B cell (primary cell): ENCODE measurements around the gene TTC19.

Experiments
- EZH2 ChIP-seq: IDR thresholded peaks from 2 replicates; pipeline ENCODE4 v1.6.1; 2012; ENCODE audit warnings: borderline replicate concordance, low read depth, mild to moderate bottlenecking, moderate library complexity, low read length; ENCODE audit not compliant: insufficient read depth, poor library complexity, severe bottlenecking
- TF ChIP-seq, protein P1 (sequence below): fragments of 200-600 bp; IDR thresholded peaks from one replicate; pipeline ENCODE4 v1.8.0; 2022; ENCODE audit warnings: antibody characterized with exemption, mild to moderate bottlenecking

DNA sequence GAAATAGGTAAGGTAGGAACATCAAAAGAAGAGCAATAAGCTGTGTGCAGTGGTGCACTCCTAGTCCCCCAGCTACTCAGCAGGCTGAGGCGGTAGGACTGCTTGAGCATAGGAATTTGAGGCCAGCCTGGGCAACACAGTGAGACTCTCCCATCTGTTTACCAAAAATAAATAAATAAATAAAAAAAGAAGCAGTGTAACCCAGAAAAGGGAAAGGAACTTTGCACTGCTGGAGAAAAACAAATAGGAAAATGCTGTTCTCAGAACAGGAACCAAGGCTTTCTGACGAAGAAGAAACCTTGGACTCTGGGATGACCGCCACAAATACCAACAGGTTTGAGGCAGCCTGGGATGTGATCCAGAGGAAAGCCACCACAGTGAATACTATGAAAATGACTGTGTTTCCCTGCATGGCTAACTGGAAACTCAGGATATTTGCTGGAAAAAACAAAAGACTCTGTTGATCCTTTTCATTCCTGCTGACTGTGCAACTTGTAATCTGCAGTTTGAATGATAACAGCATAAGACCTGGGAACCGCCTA lies 41.2 kb downstream of the TTC19 start:
- TF ChIP-seq, protein P1, sequence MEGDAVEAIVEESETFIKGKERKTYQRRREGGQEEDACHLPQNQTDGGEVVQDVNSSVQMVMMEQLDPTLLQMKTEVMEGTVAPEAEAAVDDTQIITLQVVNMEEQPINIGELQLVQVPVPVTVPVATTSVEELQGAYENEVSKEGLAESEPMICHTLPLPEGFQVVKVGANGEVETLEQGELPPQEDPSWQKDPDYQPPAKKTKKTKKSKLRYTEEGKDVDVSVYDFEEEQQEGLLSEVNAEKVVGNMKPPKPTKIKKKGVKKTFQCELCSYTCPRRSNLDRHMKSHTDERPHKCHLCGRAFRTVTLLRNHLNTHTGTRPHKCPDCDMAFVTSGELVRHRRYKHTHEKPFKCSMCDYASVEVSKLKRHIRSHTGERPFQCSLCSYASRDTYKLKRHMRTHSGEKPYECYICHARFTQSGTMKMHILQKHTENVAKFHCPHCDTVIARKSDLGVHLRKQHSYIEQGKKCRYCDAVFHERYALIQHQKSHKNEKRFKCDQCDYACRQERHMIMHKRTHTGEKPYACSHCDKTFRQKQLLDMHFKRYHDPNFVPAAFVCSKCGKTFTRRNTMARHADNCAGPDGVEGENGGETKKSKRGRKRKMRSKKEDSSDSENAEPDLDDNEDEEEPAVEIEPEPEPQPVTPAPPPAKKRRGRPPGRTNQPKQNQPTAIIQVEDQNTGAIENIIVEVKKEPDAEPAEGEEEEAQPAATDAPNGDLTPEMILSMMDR: no peak
- no peak for TF ChIP-seq EZH2
